Measurements from ENCODE around the gene PBRM1. TPM values are rescaled to one million over a fixed set of nuclear protein-coding genes. Genes with fewer than 3 reads are reported as not detected.
A peak's percentile ranks its signal among the peaks of the same experiment; 100 is the strongest.

PBRM1 gene
- total and polyA plus RNA-seq, 3 experiments from 2014 or later, result 78.6 to 83.6 (median 81.4) TPM

- Histone ChIP-seq H3K9me3 (ENCODE audit: low read length) (no peaks in the 10 kb centered on the region), H3K27ac (ENCODE audit: low read depth, low read length) (no peak overlapping the region), H3K36me3 (ENCODE audit: insufficient read depth, low read length) (peaks cover 46% of the 10 kb centered on the region), H3K4me1 (ENCODE audit: insufficient read depth, low read length) (no peaks in the 10 kb centered on the region), H3K27me3 (ENCODE audit: insufficient read depth, low read length, poor library complexity, severe bottlenecking) (no peaks in the 10 kb centered on the region), H3K4me3 (ENCODE audit: low read length) (no peak overlapping the region)
- ChIA-PET POLR2A (no interaction called here), CTCF (no interaction called here)
- DNase-seq, result no peak
- Mint-ChIP-seq H3K4me1 (peaks cover 4 to 13% (median 5%) of the 10 kb centered on the region in 3 donors), H3K9me3 (no peaks in the 10 kb centered on the region), H3K27me3 (no peaks in the 10 kb centered on the region), H3K4me3 (no peak overlapping the region), H3K36me3 (peaks cover 0 to 88% (median 23%) of the 10 kb centered on the region in 3 donors), H3K27ac (peak overlapping the region in 5 of 8 donors; percentile 3 to 74 (median 63))
Observed at GRCh38 chr3:52557011-52557960, 128.4 kb downstream of the PBRM1 start.

- peaks cover 0 to 86% (median 17%) of the 10 kb centered on the region in 3 donors for H3K36me3 Mint-ChIP-seq
- no peak overlapping the region for H3K4me3 ChIP-seq (ENCODE audit: low read length)
- peaks cover 4 to 11% (median 6%) of the 10 kb centered on the region in 3 donors for H3K4me1 Mint-ChIP-seq
- ChIA-PET POLR2A (no interaction called here), CTCF (no interaction called here)
- no peaks in the 10 kb centered on the region for H3K9me3 Mint-ChIP-seq
- DNase-seq, result no peak
- H3K27me3 Mint-ChIP-seq, result no peaks in the 10 kb centered on the region
- peak overlapping the region in 2 of 8 donors; percentile 50 to 81 for H3K27ac Mint-ChIP-seq
- H3K9me3 ChIP-seq (ENCODE audit: low read length), result no peaks in the 10 kb centered on the region
- H3K27me3 ChIP-seq (ENCODE audit: insufficient read depth, low read length, poor library complexity, severe bottlenecking), result no peaks in the 10 kb centered on the region
- H3K36me3 ChIP-seq (ENCODE audit: insufficient read depth, low read length), result peaks cover 45% of the 10 kb centered on the region
- no peak overlapping the region for H3K4me3 Mint-ChIP-seq
- no peak overlapping the region for H3K27ac ChIP-seq (ENCODE audit: low read depth, low read length)
- no peaks in the 10 kb centered on the region for H3K4me1 ChIP-seq (ENCODE audit: insufficient read depth, low read length)
Observed at GRCh38 chr3:52555056-52555455, 130.7 kb downstream of the PBRM1 start.

GRCh38 chr3:52554026-52554755 is 131.5 kb downstream of the PBRM1 start:
- Mint-ChIP-seq H3K36me3 (peaks cover 0 to 83% (median 12%) of the 10 kb centered on the region in 3 donors), H3K4me3 (no peak overlapping the region), H3K27me3 (no peaks in the 10 kb centered on the region), H3K9me3 (no peaks in the 10 kb centered on the region), H3K27ac (peak overlapping the region in 4 of 8 donors; percentile 42 to 90 (median 64)), H3K4me1 (peaks cover 1 to 9% (median 4%) of the 10 kb centered on the region in 3 donors)
- Histone ChIP-seq H3K36me3 (ENCODE audit: insufficient read depth, low read length) (peaks cover 37% of the 10 kb centered on the region), H3K4me3 (ENCODE audit: low read length) (no peak overlapping the region), H3K27me3 (ENCODE audit: insufficient read depth, low read length, poor library complexity, severe bottlenecking) (no peaks in the 10 kb centered on the region), H3K9me3 (ENCODE audit: low read length) (no peaks in the 10 kb centered on the region), H3K27ac (ENCODE audit: low read depth, low read length) (no peak overlapping the region), H3K4me1 (ENCODE audit: insufficient read depth, low read length) (no peaks in the 10 kb centered on the region)
- DNase-seq, result no peak
- ChIA-PET POLR2A (no interaction called here), CTCF (interaction anchor here (0.7 kb wide), 1 partner anchor 81 kb away, joined by 3 read pairs; no protein-coding TSS in a partner anchor)

GRCh38 chr3:52552089-52552488 is 133.6 kb downstream of the PBRM1 start:
- peaks cover 26% of the 10 kb centered on the region for H3K36me3 ChIP-seq (ENCODE audit: insufficient read depth, low read length)
- Mint-ChIP-seq H3K4me1 (peaks cover under 1 to 6% (median 1%) of the 10 kb centered on the region in 3 donors), H3K27me3 (no peaks in the 10 kb centered on the region), H3K36me3 (peaks cover 0 to 79% (median 9%) of the 10 kb centered on the region in 3 donors), H3K27ac (peak overlapping the region in 2 of 8 donors; percentile 65 to 69), H3K4me3 (no peak overlapping the region), H3K9me3 (no peaks in the 10 kb centered on the region)
- no peak for DNase-seq
- H3K4me3 ChIP-seq (ENCODE audit: low read length), result no peak overlapping the region
- no peaks in the 10 kb centered on the region for H3K9me3 ChIP-seq (ENCODE audit: low read length)
- no peaks in the 10 kb centered on the region for H3K4me1 ChIP-seq (ENCODE audit: insufficient read depth, low read length)
- POLR2A ChIA-PET, result no interaction called here
- CTCF ChIA-PET, result no interaction called here
- no peaks in the 10 kb centered on the region for H3K27me3 ChIP-seq (ENCODE audit: insufficient read depth, low read length, poor library complexity, severe bottlenecking)
- H3K27ac ChIP-seq (ENCODE audit: low read depth, low read length), result no peak overlapping the region

- Histone ChIP-seq H3K9me3 (ENCODE audit: low read length) (no peaks in the 10 kb centered on the region), H3K27ac (ENCODE audit: low read depth, low read length) (no peak overlapping the region), H3K4me3 (ENCODE audit: low read length) (no peak overlapping the region), H3K4me1 (ENCODE audit: insufficient read depth, low read length) (no peaks in the 10 kb centered on the region), H3K27me3 (ENCODE audit: insufficient read depth, low read length, poor library complexity, severe bottlenecking) (no peaks in the 10 kb centered on the region), H3K36me3 (ENCODE audit: insufficient read depth, low read length) (peaks cover 26% of the 10 kb centered on the region)
- no peak overlapping the region for H3K4me3 Mint-ChIP-seq
- POLR2A ChIA-PET, result no interaction called here
- peaks cover 0 to 75% (median 9%) of the 10 kb centered on the region in 3 donors for H3K36me3 Mint-ChIP-seq
- DNase-seq, result no peak
- peak overlapping the region in 3 of 8 donors; percentile 6 to 55 (median 54) for H3K27ac Mint-ChIP-seq
- H3K27me3 Mint-ChIP-seq, result no peaks in the 10 kb centered on the region
- peaks cover 0 to 4% (median 1%) of the 10 kb centered on the region in 3 donors for H3K4me1 Mint-ChIP-seq
- CTCF ChIA-PET, result no interaction called here
- no peaks in the 10 kb centered on the region for H3K9me3 Mint-ChIP-seq
Observed at GRCh38 chr3:52551118-52551517, 134.6 kb downstream of the PBRM1 start.

- Histone ChIP-seq H3K27ac (ENCODE audit: low read depth, low read length) (no peak overlapping the region), H3K4me1 (ENCODE audit: insufficient read depth, low read length) (no peaks in the 10 kb centered on the region), H3K27me3 (ENCODE audit: insufficient read depth, low read length, poor library complexity, severe bottlenecking) (no peaks in the 10 kb centered on the region), H3K36me3 (ENCODE audit: insufficient read depth, low read length) (peaks cover 10% of the 10 kb centered on the region), H3K4me3 (ENCODE audit: low read length) (no peak overlapping the region), H3K9me3 (ENCODE audit: low read length) (no peaks in the 10 kb centered on the region)
- DNase-seq, result no peak
- ChIA-PET POLR2A (no interaction called here), CTCF (no interaction called here)
- Mint-ChIP-seq H3K27ac (peak overlapping the region in 3 of 8 donors; percentile 23 to 54 (median 33)), H3K4me3 (no peak overlapping the region), H3K36me3 (peaks cover 0 to 61% (median 5%) of the 10 kb centered on the region in 3 donors), H3K27me3 (no peaks in the 10 kb centered on the region), H3K4me1 (peaks cover 0 to 5% (median 1%) of the 10 kb centered on the region in 3 donors), H3K9me3 (no peaks in the 10 kb centered on the region)
Observed at GRCh38 chr3:52547143-52547542, 138.6 kb downstream of the PBRM1 start.

GRCh38 chr3:52546111-52546901 is 139.4 kb downstream of the PBRM1 start:
- no peak overlapping the region for H3K4me3 ChIP-seq (ENCODE audit: low read length)
- Mint-ChIP-seq H3K4me1 (peaks cover 2 to 11% (median 3%) of the 10 kb centered on the region in 3 donors), H3K9me3 (no peaks in the 10 kb centered on the region), H3K27me3 (no peaks in the 10 kb centered on the region), H3K27ac (peak overlapping the region in 4 of 8 donors; percentile 32 to 60 (median 34)), H3K4me3 (no peak overlapping the region), H3K36me3 (peaks cover 0 to 61% (median 5%) of the 10 kb centered on the region in 3 donors)
- ChIA-PET POLR2A (no interaction called here), CTCF (no interaction called here)
- H3K36me3 ChIP-seq (ENCODE audit: insufficient read depth, low read length), result peaks cover 6% of the 10 kb centered on the region
- DNase-seq, result no peak
- H3K9me3 ChIP-seq (ENCODE audit: low read length), result no peaks in the 10 kb centered on the region
- H3K27ac ChIP-seq (ENCODE audit: low read depth, low read length), result no peak overlapping the region
- H3K4me1 ChIP-seq (ENCODE audit: insufficient read depth, low read length), result no peaks in the 10 kb centered on the region
- H3K27me3 ChIP-seq (ENCODE audit: insufficient read depth, low read length, poor library complexity, severe bottlenecking), result no peaks in the 10 kb centered on the region

Measured in CD8-positive, alpha-beta memory T cell (primary cell).